Natural killer cell (primary cell): Measurements from ENCODE around the gene FBN1. TPM values are rescaled to one million over a fixed set of nuclear protein-coding genes. Genes with fewer than 3 reads are reported as not detected.

Experiments used
- ATAC-seq, 3 donors: fragments of 150-1000 bp in 2 of 3; fragments of 200-7000 bp in 1 of 3; cut with Tn5 transposase; 1 replicate in 1 of 3; 2 replicates in 2 of 3; pipeline ENCODE4 v1.10.0; 2021; ENCODE audit warnings: mild to moderate bottlenecking in 2 of 3, moderate library complexity in 2 of 3
- DNase-seq, 2 donors: peaks; one replicate each; pipeline versions ENCODE4 v3.0.0 to v3.0.0-alpha.2; 2013 to 2021; ENCODE audit warnings: mixed read lengths in 1 of 2
- H3K27ac ChIP-seq: one replicate; pipeline ENCODE4 v1.5.1; 2013; ENCODE audit warnings: mild to moderate bottlenecking, low read length
- H3K27me3 ChIP-seq: one replicate; pipeline ENCODE4 v1.6.1; 2013; ENCODE audit warnings: low read length; ENCODE audit not compliant: control insufficient read depth, insufficient read depth
- H3K36me3 ChIP-seq: one replicate; pipeline ENCODE4 v1.6.1; 2013; ENCODE audit warnings: low read length; ENCODE audit not compliant: control insufficient read depth, insufficient read depth
- H3K4me1 ChIP-seq: one replicate; pipeline ENCODE4 v1.6.1; 2013; ENCODE audit warnings: low read length; ENCODE audit not compliant: control insufficient read depth, insufficient read depth
- H3K4me3 ChIP-seq: one replicate; pipeline ENCODE4 v1.5.1; 2013; ENCODE audit warnings: low read length
- H3K9me3 ChIP-seq: one replicate; pipeline ENCODE4 v1.6.1; 2013; ENCODE audit warnings: low read length; ENCODE audit not compliant: control insufficient read depth, insufficient read depth
- H3K27ac Mint-ChIP-seq, 2 donors: one replicate each; pipeline ENCODE4 v1.8.0; 2022; ENCODE audit warnings: mild to moderate bottlenecking in 2 of 2, mixed read lengths in 2 of 2, moderate library complexity in 1 of 2
- H3K27me3 Mint-ChIP-seq, 2 donors: one replicate each; pipeline ENCODE4 v1.8.0; 2022; ENCODE audit warnings: low read depth in 2 of 2, mixed read lengths in 2 of 2
- H3K36me3 Mint-ChIP-seq: one replicate; pipeline ENCODE4 v1.8.0; 2022; ENCODE audit warnings: mixed read lengths
- H3K4me1 Mint-ChIP-seq, 2 donors: one replicate each; pipeline ENCODE4 v1.8.0; 2022; ENCODE audit warnings: mixed read lengths in 2 of 2
- H3K4me3 Mint-ChIP-seq: one replicate; pipeline ENCODE4 v1.8.0; 2022; ENCODE audit warnings: mild to moderate bottlenecking, moderate library complexity, mixed read lengths
- H3K9me3 Mint-ChIP-seq, 2 donors: one replicate each; pipeline ENCODE4 v1.8.0; 2022; ENCODE audit warnings: mixed read lengths in 2 of 2
- CTCF ChIP-seq: fragments of 200-600 bp; IDR thresholded peaks from one replicate; pipeline ENCODE4 v1.8.0; 2022; ENCODE audit warnings: antibody characterized with exemption
- WGBS: methylation state at CpG from one replicate; pipeline ENCODE4 v1.1.7; 2013; ENCODE audit warnings: missing lambda C conversion rate; ENCODE audit not compliant: insufficient coverage; 5-methylcytosine and 5-hydroxymethylcytosine counted together
- intact Hi-C: fragments of 100-400 bp; cut with micrococcal nuclease; formaldehyde crosslinking; loops from one replicate; pipeline ENCODE4 v1.14.2; 2022
- total RNA-seq, 4 donors: library from RNA; stranded (reverse); fragments of 120-200 nt in 1 of 4; gene quantifications; one replicate each; pipeline versions ENCODE4 v1.2.3 to v1.2.4, GENCODE V29; 2013 to 2022

FBN1 gene
- total RNA-seq, 3 donors from 2014 or later (not counting 1 experiment from before 2014, with no cell fraction given) = 0.33 to 0.54 (median 0.33) TPM

- Histone ChIP-seq H3K27ac (no peak overlapping the region), H3K9me3 (no peaks in the 10 kb centered on the region), H3K36me3 (no peaks in the 10 kb centered on the region), H3K4me1 (no peaks in the 10 kb centered on the region), H3K27me3 (no peaks in the 10 kb centered on the region), H3K4me3 (no peak overlapping the region)
- Mint-ChIP-seq H3K4me1 (no peaks in the 10 kb centered on the region), H3K4me3 (no peak overlapping the region), H3K9me3 (no peaks in the 10 kb centered on the region), H3K36me3 (no peaks in the 10 kb centered on the region), H3K27me3 (no peaks in the 10 kb centered on the region), H3K27ac (no peak overlapping the region)
- intact Hi-C loops = no loop called here
- DNase-seq (no peak), ATAC-seq (no peak)
- WGBS = 94% methylated on average over 2 of the region's 3 CpGs
- TF ChIP-seq CTCF = no peak
Measured at GRCh38 chr15:48423342-48423741, 222.2 kb downstream of the FBN1 start.

- H3K4me3 ChIP-seq = no peak overlapping the region
- no peak for ATAC-seq
- H3K36me3 Mint-ChIP-seq = no peaks in the 10 kb centered on the region
- TF ChIP-seq CTCF = no peak
- no peaks in the 10 kb centered on the region for H3K36me3 ChIP-seq
- H3K27me3 ChIP-seq = no peaks in the 10 kb centered on the region
- DNase-seq = no peak
- H3K4me1 Mint-ChIP-seq = no peaks in the 10 kb centered on the region
- no peak overlapping the region for H3K4me3 Mint-ChIP-seq
- H3K27ac Mint-ChIP-seq = no peak overlapping the region
- intact Hi-C loops = no loop called here
- H3K9me3 Mint-ChIP-seq = no peaks in the 10 kb centered on the region
- H3K27ac ChIP-seq = no peak overlapping the region
- 68% methylated on average over 2 of the region's 3 CpGs for WGBS
- H3K9me3 ChIP-seq = no peaks in the 10 kb centered on the region
- H3K27me3 Mint-ChIP-seq = no peaks in the 10 kb centered on the region
- no peaks in the 10 kb centered on the region for H3K4me1 ChIP-seq
Measured at GRCh38 chr15:48422401-48422800, 223.1 kb downstream of the FBN1 start.

- Mint-ChIP-seq H3K27me3 (no peaks in the 10 kb centered on the region), H3K36me3 (no peaks in the 10 kb centered on the region), H3K4me3 (no peak overlapping the region), H3K27ac (no peak overlapping the region), H3K9me3 (no peaks in the 10 kb centered on the region), H3K4me1 (no peaks in the 10 kb centered on the region)
- Histone ChIP-seq H3K4me1 (no peaks in the 10 kb centered on the region), H3K36me3 (no peaks in the 10 kb centered on the region), H3K4me3 (no peak overlapping the region), H3K27ac (no peak overlapping the region), H3K9me3 (no peaks in the 10 kb centered on the region), H3K27me3 (no peaks in the 10 kb centered on the region)
- intact Hi-C loops = no loop called here
- ATAC-seq = no peak
- 95% methylated on average over 5 of the region's 5 CpGs for WGBS
- TF ChIP-seq CTCF = no peak
- no peak for DNase-seq
Measured at GRCh38 chr15:48421362-48421761, 224.1 kb downstream of the FBN1 start.

GRCh38 chr15:48419896-48420295, 225.6 kb downstream of the FBN1 start:
- WGBS = 96% methylated on average over 2 of the region's 2 CpGs
- H3K9me3 ChIP-seq = no peaks in the 10 kb centered on the region
- H3K27me3 ChIP-seq = no peaks in the 10 kb centered on the region
- intact Hi-C loops = no loop called here
- no peaks in the 10 kb centered on the region for H3K4me1 ChIP-seq
- Mint-ChIP-seq H3K4me1 (no peaks in the 10 kb centered on the region), H3K4me3 (no peak overlapping the region), H3K27ac (no peak overlapping the region), H3K9me3 (no peaks in the 10 kb centered on the region), H3K27me3 (no peaks in the 10 kb centered on the region), H3K36me3 (no peaks in the 10 kb centered on the region)
- H3K36me3 ChIP-seq = no peaks in the 10 kb centered on the region
- no peak overlapping the region for H3K27ac ChIP-seq
- no peak overlapping the region for H3K4me3 ChIP-seq
- no peak for TF ChIP-seq CTCF
- DNase-seq (no peak), ATAC-seq (no peak)
